GM19023 (cell line): Measurements from ENCODE around the gene RAB33B.

Experiments
- ATAC-seq: cut with Tn5 transposase; IDR thresholded peaks from one replicate; pipeline ENCODE4 v1.9.1; 2021; ENCODE audit warnings: mild to moderate bottlenecking, moderate library complexity; ENCODE audit not compliant: unreplicated experiment

RAB33B gene

GRCh38 chr4:139503622-139504166, 49.8 kb downstream of the RAB33B start:
- no peak for ATAC-seq

- ATAC-seq: no peak
Observed at GRCh38 chr4:139506774-139507173, 52.9 kb downstream of the RAB33B start.

- no peak for ATAC-seq
Observed at GRCh38 chr4:139508581-139509237, 54.8 kb downstream of the RAB33B start.

- no peak for ATAC-seq
Observed at GRCh38 chr4:139509727-139510410, 55.9 kb downstream of the RAB33B start.

GRCh38 chr4:139511320-139511719, 57.4 kb downstream of the RAB33B start:
- ATAC-seq: no peak

DNA sequence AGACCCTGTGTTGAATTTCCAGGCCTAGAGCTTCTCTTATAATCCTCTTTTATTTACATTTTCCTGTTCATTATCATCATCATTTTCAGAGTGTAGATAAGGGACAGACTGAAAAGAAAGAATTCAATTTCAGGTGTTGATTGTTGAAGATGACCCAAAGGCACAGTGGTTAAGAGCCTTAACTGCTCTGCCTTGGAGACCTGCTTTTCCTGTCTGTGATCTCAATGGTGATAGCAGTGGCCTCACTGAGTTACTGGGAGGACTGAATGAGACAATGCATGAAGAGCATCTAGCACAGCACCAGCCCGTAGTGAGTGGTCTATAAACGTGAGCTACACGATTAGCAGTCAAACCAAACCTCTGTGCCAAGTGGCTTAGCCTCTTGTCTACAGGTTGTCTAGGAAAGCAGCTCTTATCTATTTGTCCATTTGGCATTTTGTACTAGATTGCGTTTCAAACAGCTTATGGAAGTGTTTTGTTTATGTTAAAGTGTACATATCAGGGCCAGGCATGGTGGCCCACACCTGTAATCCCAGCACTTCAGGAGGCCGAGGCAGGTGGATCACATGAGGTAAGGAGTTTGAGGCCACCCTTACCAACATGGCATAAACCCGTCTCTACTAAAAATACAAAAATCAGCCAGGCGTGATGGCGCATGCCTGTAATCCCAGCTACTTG, 60.6 kb downstream of the RAB33B start:
- no peak for ATAC-seq

DNA sequence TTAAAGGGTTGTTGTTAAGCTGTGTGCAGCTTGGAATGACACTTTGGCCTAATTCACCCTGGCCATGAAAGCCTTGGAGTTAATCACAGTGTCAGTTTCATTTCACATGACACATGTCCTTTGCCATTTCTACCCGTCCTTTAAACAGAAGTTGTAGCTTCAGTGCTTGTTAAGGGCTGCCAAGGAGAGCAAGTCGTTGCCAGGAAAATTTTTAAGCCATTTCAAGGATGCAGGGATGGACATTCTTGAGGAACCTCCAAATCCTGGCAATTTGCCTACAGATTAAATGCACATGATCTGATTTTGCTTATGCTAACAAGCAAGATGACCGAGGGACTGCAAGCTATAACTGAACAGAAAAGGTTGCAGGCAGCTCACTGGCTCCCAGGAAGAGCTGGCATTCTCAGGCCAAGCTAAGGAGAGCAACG, 61.6 kb downstream of the RAB33B start:
- ATAC-seq: no peak

- ATAC-seq: no peak
Observed at GRCh38 chr4:139521754-139522401, 68.0 kb downstream of the RAB33B start.

GRCh38 chr4:139522457-139522856, 68.5 kb downstream of the RAB33B start:
- no peak for ATAC-seq

DNA sequence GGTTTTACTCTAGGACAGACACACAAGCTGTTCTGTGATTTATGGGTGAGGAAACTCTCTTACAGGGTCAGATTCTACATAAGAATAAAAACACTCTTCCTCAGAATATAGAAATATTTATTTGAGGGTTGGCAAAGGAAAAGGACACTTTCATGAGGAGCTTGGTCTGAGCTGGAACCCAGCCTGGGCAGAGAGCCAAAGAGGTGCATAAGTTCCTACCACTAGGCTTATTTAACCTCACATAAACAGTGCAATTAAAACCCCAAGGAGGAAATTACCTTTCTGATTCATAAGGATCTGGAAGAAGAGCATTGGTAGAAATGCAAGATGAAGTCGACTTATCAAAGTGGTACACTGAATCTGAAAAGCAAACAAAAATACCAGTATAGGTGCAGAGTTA, 69.2 kb downstream of the RAB33B start:
- ATAC-seq: no peak

GRCh38 chr4:139524062-139524631, 70.2 kb downstream of the RAB33B start:
- ATAC-seq: no peak

GRCh38 chr4:139525414-139525813, 71.5 kb downstream of the RAB33B start:
- ATAC-seq: no peak
